HG03175 (cell line): ENCODE data around the gene PCP4.

Experiments
- ATAC-seq: cut with Tn5 transposase; IDR thresholded peaks from one replicate; pipeline ENCODE4 v1.9.1; 2021; ENCODE audit warnings: mild to moderate bottlenecking, moderate library complexity; ENCODE audit not compliant: unreplicated experiment

PCP4 gene

GRCh38 chr21:39867198-39867650 is at the start of gene PCP4:
Gene PCP4 (plus strand): TSS chr21:39867438. CDS start chr21:39867502, 64 bp downstream.
- no peak for ATAC-seq

- no peak for ATAC-seq
Measured at GRCh38 chr21:39818557-39818956, 48.7 kb upstream of the PCP4 start.

- ATAC-seq, result no peak
Measured at GRCh38 chr21:39822042-39822441, 45.2 kb upstream of the PCP4 start.

GRCh38 chr21:39825250-39825649 is 42.0 kb upstream of the PCP4 start:
- no peak for ATAC-seq

GRCh38 chr21:39834543-39834942 is 32.7 kb upstream of the PCP4 start:
- no peak for ATAC-seq

- ATAC-seq, result no peak
Measured at GRCh38 chr21:39837861-39838359, 29.3 kb upstream of the PCP4 start.

GRCh38 chr21:39840373-39841097 is 26.7 kb upstream of the PCP4 start:
- no peak for ATAC-seq

GRCh38 chr21:39842741-39843459 is 24.3 kb upstream of the PCP4 start:
- ATAC-seq, result no peak

GRCh38 chr21:39843483-39843882 is 23.8 kb upstream of the PCP4 start:
- ATAC-seq, result no peak

- ATAC-seq, result no peak
Measured at GRCh38 chr21:39843916-39844315, 23.3 kb upstream of the PCP4 start.

- ATAC-seq, result no peak
Measured at GRCh38 chr21:39845571-39846130, 21.6 kb upstream of the PCP4 start.

GRCh38 chr21:39847877-39848276 is 19.4 kb upstream of the PCP4 start:
- ATAC-seq, result no peak

GRCh38 chr21:39849014-39849655 is 18.1 kb upstream of the PCP4 start:
- no peak for ATAC-seq

GRCh38 chr21:39850333-39850732 is 16.9 kb upstream of the PCP4 start:
- ATAC-seq, result no peak

- ATAC-seq, result no peak
Measured at GRCh38 chr21:39851002-39851618, 16.1 kb upstream of the PCP4 start.

GRCh38 chr21:39852021-39852721 is 15.1 kb upstream of the PCP4 start:
- ATAC-seq, result no peak

GRCh38 chr21:39852726-39853500 is 14.3 kb upstream of the PCP4 start:
- ATAC-seq, result no peak

GRCh38 chr21:39854572-39854971 is 12.7 kb upstream of the PCP4 start:
- no peak for ATAC-seq

GRCh38 chr21:39855595-39855994 is 11.6 kb upstream of the PCP4 start:
- ATAC-seq, result no peak

- no peak for ATAC-seq
Measured at GRCh38 chr21:39860600-39860999, 6.6 kb upstream of the PCP4 start.
